Measurements from ENCODE around the gene FOXK2. TPM values are rescaled to one million over a fixed set of nuclear protein-coding genes. Genes with fewer than 3 reads are reported as not detected.

Gene FOXK2
- total and polyA plus RNA-seq, 2 donors from 2014 or later = 13.5 to 37.9 TPM

GRCh38 chr17:82529914-82530300 is 10.4 kb downstream of the FOXK2 start:
- no peak for DNase-seq
- Histone ChIP-seq H3K9me3 (ENCODE audit: control insufficient read depth in 2 of 3, insufficient read depth in 1 of 3, low read length in 3 of 3) (no peaks in the 10 kb centered on the region), H3K4me1 (ENCODE audit: control insufficient read depth in 2 of 3, insufficient read depth in 2 of 3, low read depth in 1 of 3, low read length in 3 of 3) (peaks cover 0 to 32% (median 12%) of the 10 kb centered on the region in 3 donors), H3K9ac (ENCODE audit: low read length in 3 of 3) (no peak overlapping the region), H3K36me3 (ENCODE audit: control insufficient read depth in 2 of 3, insufficient read depth in 3 of 3, low read length in 3 of 3) (no peaks in the 10 kb centered on the region), H3K4me3 (ENCODE audit: low read length in 3 of 3) (no peak overlapping the region), H3K27me3 (ENCODE audit: control insufficient read depth, insufficient read depth, low read length) (no peaks in the 10 kb centered on the region), H3K27ac (ENCODE audit: low read depth in 2 of 2, low read length in 2 of 2) (no peak overlapping the region)
- intact Hi-C loops (cut with DNase I) = no loop called here
- no peak for FAIRE-seq
- TF ChIP-seq CTCF (IDR thresholded peaks at IDR 0.05; ENCODE audit: borderline replicate concordance, extremely low read depth, insufficient read depth) = no peak

DNA sequence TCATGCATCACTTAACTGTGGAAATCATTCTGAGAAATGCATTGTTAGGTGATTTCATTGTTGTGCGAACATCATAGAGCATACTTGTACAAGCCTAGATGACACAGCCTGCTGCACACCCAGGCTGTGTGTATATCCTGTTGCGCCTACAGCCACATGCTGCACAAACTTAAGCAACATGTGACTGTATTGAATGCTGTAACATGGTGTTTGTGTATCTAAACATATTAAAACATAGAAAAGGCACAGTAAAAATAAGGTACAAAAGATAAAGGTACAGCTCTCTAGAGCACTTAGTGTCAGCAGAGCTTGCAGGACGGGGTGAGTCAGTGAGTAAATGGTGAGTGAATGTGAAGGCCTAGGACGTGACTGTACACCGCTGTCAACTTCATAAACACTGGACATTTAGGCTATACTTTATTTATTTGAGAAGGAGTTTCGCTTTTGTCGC is 11.9 kb downstream of the FOXK2 start:
- Histone ChIP-seq H3K27me3 (ENCODE audit: control insufficient read depth, insufficient read depth, low read length) (no peaks in the 10 kb centered on the region), H3K36me3 (ENCODE audit: control insufficient read depth in 2 of 3, insufficient read depth in 3 of 3, low read length in 3 of 3) (no peaks in the 10 kb centered on the region), H3K4me1 (ENCODE audit: control insufficient read depth in 2 of 3, insufficient read depth in 2 of 3, low read depth in 1 of 3, low read length in 3 of 3) (peaks cover 4 to 28% (median 17%) of the 10 kb centered on the region in 3 donors), H3K4me3 (ENCODE audit: low read length in 3 of 3) (no peak overlapping the region), H3K9ac (ENCODE audit: low read length in 3 of 3) (no peak overlapping the region), H3K27ac (ENCODE audit: low read depth in 2 of 2, low read length in 2 of 2) (no peak overlapping the region), H3K9me3 (ENCODE audit: control insufficient read depth in 2 of 3, insufficient read depth in 1 of 3, low read length in 3 of 3) (no peaks in the 10 kb centered on the region)
- intact Hi-C loops (cut with DNase I) = no loop called here
- DNase-seq = no peak
- no peak for FAIRE-seq
- no peak for TF ChIP-seq CTCF (IDR thresholded peaks at IDR 0.05; ENCODE audit: borderline replicate concordance, extremely low read depth, insufficient read depth)

GRCh38 chr17:82534401-82534812 is 14.9 kb downstream of the FOXK2 start:
- DNase-seq (no peak), FAIRE-seq (no peak)
- Histone ChIP-seq H3K9me3 (ENCODE audit: control insufficient read depth in 2 of 3, insufficient read depth in 1 of 3, low read length in 3 of 3) (no peaks in the 10 kb centered on the region), H3K27me3 (ENCODE audit: control insufficient read depth, insufficient read depth, low read length) (no peaks in the 10 kb centered on the region), H3K9ac (ENCODE audit: low read length in 3 of 3) (no peak overlapping the region), H3K36me3 (ENCODE audit: control insufficient read depth in 2 of 3, insufficient read depth in 3 of 3, low read length in 3 of 3) (no peaks in the 10 kb centered on the region), H3K27ac (ENCODE audit: low read depth in 2 of 2, low read length in 2 of 2) (no peak overlapping the region), H3K4me1 (ENCODE audit: control insufficient read depth in 2 of 3, insufficient read depth in 2 of 3, low read depth in 1 of 3, low read length in 3 of 3) (peaks cover 5 to 23% (median 20%) of the 10 kb centered on the region in 3 donors), H3K4me3 (ENCODE audit: low read length in 3 of 3) (no peak overlapping the region)
- intact Hi-C loops (cut with DNase I) = no loop called here
- TF ChIP-seq CTCF (IDR thresholded peaks at IDR 0.05; ENCODE audit: borderline replicate concordance, extremely low read depth, insufficient read depth) = no peak
